Hepatocyte (in vitro differentiated cells): ENCODE measurements around the gene CHCHD6. TPM values are rescaled to one million over a fixed set of nuclear protein-coding genes. Genes with fewer than 3 reads are reported as not detected.

Experiments used
- DNase-seq: peaks from one replicate; pipeline ENCODE4 v3.0.0-alpha.2; 2016; ENCODE audit warnings: low spot score
- H2AFZ ChIP-seq: fragments of 200-600 bp; sonication (generic); 2 replicates; pipeline ENCODE4 v1.6.0; 2016; ENCODE audit warnings: antibody characterized with exemption, mild to moderate bottlenecking
- H3K27ac ChIP-seq: fragments of 200-600 bp; sonication (generic); 2 replicates; pipeline ENCODE4 v1.5.1; 2016; ENCODE audit warnings: mild to moderate bottlenecking
- H3K27me3 ChIP-seq: fragments of 200-600 bp; sonication (generic); 2 replicates; pipeline ENCODE4 v1.6.1; 2016
- H3K36me3 ChIP-seq: fragments of 200-600 bp; sonication (generic); replicated peaks from 2 replicates; pipeline ENCODE4 v1.5.1; 2016; ENCODE audit warnings: low read depth; ENCODE audit not compliant: insufficient read depth
- H3K4me1 ChIP-seq: fragments of 200-600 bp; sonication (generic); 2 replicates; pipeline ENCODE4 v1.5.1; 2016; ENCODE audit warnings: mild to moderate bottlenecking, moderate library complexity; ENCODE audit not compliant: insufficient read depth
- H3K4me2 ChIP-seq: fragments of 200-600 bp; sonication (generic); 2 replicates; pipeline ENCODE4 v1.6.0; 2016
- H3K4me3 ChIP-seq: fragments of 200-600 bp; sonication (generic); 2 replicates; pipeline ENCODE4 v1.5.1; 2016; ENCODE audit warnings: mild to moderate bottlenecking
- H3K79me2 ChIP-seq: fragments of 200-600 bp; sonication (generic); 2 replicates; pipeline ENCODE4 v1.6.0; 2017; ENCODE audit warnings: mild to moderate bottlenecking
- H3K9me2 ChIP-seq: fragments of 200-600 bp; sonication (generic); replicated peaks from 2 replicates; pipeline ENCODE4 v1.6.0; 2017; ENCODE audit warnings: mild to moderate bottlenecking; ENCODE audit not compliant: insufficient read depth
- H3K9me3 ChIP-seq: fragments of 200-600 bp; sonication (generic); 2 replicates; pipeline ENCODE4 v1.5.1; 2016; ENCODE audit warnings: low read depth, mild to moderate bottlenecking
- H4K20me1 ChIP-seq: fragments of 200-600 bp; sonication (generic); 2 replicates; pipeline ENCODE4 v1.6.0; 2016; ENCODE audit warnings: mild to moderate bottlenecking; ENCODE audit not compliant: insufficient read depth, poor library complexity, severe bottlenecking
- EZH2 ChIP-seq: fragments of 200-600 bp; sonication (generic); IDR thresholded peaks from 2 replicates; pipeline ENCODE4 v1.6.1; 2016; ENCODE audit warnings: antibody characterized with exemption, mild to moderate bottlenecking, borderline replicate concordance
- EZH2phosphoT487 ChIP-seq: fragments of 200-600 bp; sonication (generic); IDR thresholded peaks from one replicate; pipeline ENCODE4 v1.6.1; 2018; ENCODE audit warnings: antibody characterized with exemption, mild to moderate bottlenecking, low read depth, moderate library complexity; ENCODE audit not compliant: unreplicated experiment, severe bottlenecking
- WGBS: methylation state at CpG from one replicate; pipeline ENCODE4 v1.1.6; 2016; ENCODE audit warnings: low lambda C conversion rate; ENCODE audit errors: missing lambda C conversion rate; 5-methylcytosine and 5-hydroxymethylcytosine counted together
- polyA plus RNA-seq: library from polyadenylated mRNA; unstranded; fragments of >200 nt; fragmentation: Nextera tagmentation; extraction: Ambion mirVana; gene quantifications from 2 replicates; pipeline ENCODE4 v1.2.1, GENCODE V29; 2016
- total RNA-seq: library from RNA; depleted of rRNA; stranded (reverse); fragments of >200 nt; gene quantifications from 2 replicates; pipeline ENCODE4 v1.2.3, GENCODE V29; 2014
- TF ChIP-seq, protein P1 (sequence below): fragments of 200-600 bp; sonication (generic); IDR thresholded peaks from 2 replicates; pipeline ENCODE4 v1.5.1; 2016; ENCODE audit warnings: antibody characterized with exemption, mild to moderate bottlenecking; ENCODE audit not compliant: poor library complexity

Gene CHCHD6
- total and polyA plus RNA-seq, 2 experiments from 2014 or later = 13.8 to 19.7 TPM

GRCh38 chr3:126752303-126753190 lies 48.5 kb downstream of the CHCHD6 start:
- H3K79me2 ChIP-seq = no peaks in the 10 kb centered on the region
- TF ChIP-seq EZH2 = no peak
- TF ChIP-seq, protein P1, sequence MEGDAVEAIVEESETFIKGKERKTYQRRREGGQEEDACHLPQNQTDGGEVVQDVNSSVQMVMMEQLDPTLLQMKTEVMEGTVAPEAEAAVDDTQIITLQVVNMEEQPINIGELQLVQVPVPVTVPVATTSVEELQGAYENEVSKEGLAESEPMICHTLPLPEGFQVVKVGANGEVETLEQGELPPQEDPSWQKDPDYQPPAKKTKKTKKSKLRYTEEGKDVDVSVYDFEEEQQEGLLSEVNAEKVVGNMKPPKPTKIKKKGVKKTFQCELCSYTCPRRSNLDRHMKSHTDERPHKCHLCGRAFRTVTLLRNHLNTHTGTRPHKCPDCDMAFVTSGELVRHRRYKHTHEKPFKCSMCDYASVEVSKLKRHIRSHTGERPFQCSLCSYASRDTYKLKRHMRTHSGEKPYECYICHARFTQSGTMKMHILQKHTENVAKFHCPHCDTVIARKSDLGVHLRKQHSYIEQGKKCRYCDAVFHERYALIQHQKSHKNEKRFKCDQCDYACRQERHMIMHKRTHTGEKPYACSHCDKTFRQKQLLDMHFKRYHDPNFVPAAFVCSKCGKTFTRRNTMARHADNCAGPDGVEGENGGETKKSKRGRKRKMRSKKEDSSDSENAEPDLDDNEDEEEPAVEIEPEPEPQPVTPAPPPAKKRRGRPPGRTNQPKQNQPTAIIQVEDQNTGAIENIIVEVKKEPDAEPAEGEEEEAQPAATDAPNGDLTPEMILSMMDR = peak; percentile 92
- no peaks in the 10 kb centered on the region for H3K36me3 ChIP-seq
- H4K20me1 ChIP-seq = no peaks in the 10 kb centered on the region
- no peaks in the 10 kb centered on the region for H3K9me3 ChIP-seq
- 51% methylated on average over 15 of the region's 15 CpGs for WGBS
- peak; percentile 89 for DNase-seq
- no peak overlapping the region for H2AFZ ChIP-seq
- H3K27ac ChIP-seq = no peak overlapping the region
- peaks cover 18% of the 10 kb centered on the region for H3K4me1 ChIP-seq
- H3K4me3 ChIP-seq = no peak overlapping the region
- H3K9me2 ChIP-seq = no peaks in the 10 kb centered on the region
- peak overlapping the region; percentile 30 for H3K4me2 ChIP-seq
- no peaks in the 10 kb centered on the region for H3K27me3 ChIP-seq

DNA sequence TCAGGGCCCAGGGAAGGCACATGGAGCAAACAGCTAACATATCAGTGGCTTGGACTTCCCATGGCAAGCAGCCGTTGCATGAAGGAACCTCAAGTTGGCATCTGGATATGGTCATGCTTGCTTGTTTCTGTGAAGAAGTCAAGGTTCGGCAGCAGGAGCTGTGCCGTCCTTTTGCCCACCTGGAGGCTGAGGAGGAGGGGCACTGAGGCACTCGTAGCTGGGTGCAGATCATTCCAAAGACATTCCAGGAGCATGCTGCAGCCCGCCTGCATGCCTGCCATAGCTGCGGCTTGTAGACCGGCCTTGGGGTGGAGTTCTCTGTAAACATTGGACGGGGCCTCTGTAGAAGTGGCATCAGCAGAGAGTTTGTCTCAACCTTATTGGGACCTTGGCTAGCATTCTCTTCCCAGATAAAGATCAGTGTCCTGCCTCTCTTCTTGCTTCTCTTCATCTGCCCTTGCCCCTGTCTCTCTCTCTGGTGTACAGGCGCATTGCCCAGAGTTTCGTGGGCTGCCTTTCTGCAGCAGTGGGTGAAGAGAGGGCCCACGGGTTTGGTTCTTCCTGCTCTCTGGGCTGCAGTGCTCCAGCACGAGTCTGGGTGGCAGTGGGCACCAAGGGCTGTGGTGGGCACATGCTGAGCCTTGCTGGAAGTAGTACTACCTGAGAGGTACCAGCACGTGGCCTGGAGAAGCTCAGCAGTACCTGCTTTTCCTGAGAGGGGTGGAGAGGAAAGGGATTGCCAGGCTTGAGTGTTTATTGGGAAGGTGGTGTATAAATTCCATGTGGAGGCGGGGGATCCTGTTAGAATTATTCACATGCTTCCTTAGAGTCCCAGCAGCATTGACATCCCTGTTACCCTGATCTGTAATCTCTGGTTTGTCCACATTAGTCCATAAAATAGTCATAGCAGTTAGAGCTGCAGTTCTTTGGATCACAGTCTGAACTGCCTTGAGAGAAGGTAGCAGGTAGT lies 49.4 kb downstream of the CHCHD6 start:
- H3K9me3 ChIP-seq = no peaks in the 10 kb centered on the region
- 62% methylated on average over 14 of the region's 14 CpGs for WGBS
- H3K4me2 ChIP-seq = peak overlapping the region; percentile 30
- no peaks in the 10 kb centered on the region for H3K79me2 ChIP-seq
- H3K4me3 ChIP-seq = no peak overlapping the region
- peak; percentile 60 for DNase-seq
- H2AFZ ChIP-seq = no peak overlapping the region
- H3K9me2 ChIP-seq = no peaks in the 10 kb centered on the region
- H3K36me3 ChIP-seq = no peaks in the 10 kb centered on the region
- TF ChIP-seq, protein P1 = no peak
- no peak for TF ChIP-seq EZH2phosphoT487
- no peak for TF ChIP-seq EZH2
- no peaks in the 10 kb centered on the region for H4K20me1 ChIP-seq
- no peak overlapping the region for H3K27ac ChIP-seq
- peaks cover 18% of the 10 kb centered on the region for H3K4me1 ChIP-seq
- H3K27me3 ChIP-seq = no peaks in the 10 kb centered on the region

GRCh38 chr3:126755866-126756265 lies 51.8 kb downstream of the CHCHD6 start:
- Histone ChIP-seq H3K27ac (no peak overlapping the region), H3K4me1 (peaks cover 18% of the 10 kb centered on the region), H3K36me3 (no peaks in the 10 kb centered on the region), H3K9me3 (no peaks in the 10 kb centered on the region), H3K4me3 (no peak overlapping the region), H3K79me2 (no peaks in the 10 kb centered on the region), H4K20me1 (no peaks in the 10 kb centered on the region), H3K27me3 (no peaks in the 10 kb centered on the region), H3K9me2 (no peaks in the 10 kb centered on the region), H2AFZ (no peak overlapping the region), H3K4me2 (no peak overlapping the region)
- 86% methylated on average over 5 of the region's 5 CpGs for WGBS
- DNase-seq = no peak
- TF ChIP-seq EZH2 = no peak
- TF ChIP-seq EZH2phosphoT487 = no peak
- TF ChIP-seq, protein P1 = no peak
